Measurements from ENCODE around the gene TXNDC2. TPM values are rescaled to one million over a fixed set of nuclear protein-coding genes. Genes with fewer than 3 reads are reported as not detected.
"Not testable (repeated sequence)": the region's sequence is repeated elsewhere in the genome, so short reads cannot be mapped to it uniquely, and the experiment has no call there.

Gene TXNDC2
- total RNA-seq, 1 experiment from 2014 or later, result not detected

- H3K36me3 Mint-ChIP-seq (ENCODE audit: insufficient read depth, unreplicated experiment), result no peaks in the 10 kb centered on the region
- H3K9me3 ChIP-seq, result no peaks in the 10 kb centered on the region
- ChIA-PET CTCF (no interaction called here), POLR2A (no interaction called here)
- no peak overlapping the region for H3K27ac Mint-ChIP-seq (ENCODE audit: unreplicated experiment)
- H3K36me3 ChIP-seq (ENCODE audit: control insufficient read depth, insufficient read depth, low read length), result no peaks in the 10 kb centered on the region
- H3K9me3 Mint-ChIP-seq (ENCODE audit: unreplicated experiment), result no peaks in the 10 kb centered on the region
- no peak overlapping the region for H3K4me3 Mint-ChIP-seq (ENCODE audit: unreplicated experiment)
- no peak for TF ChIP-seq CTCF (IDR thresholded peaks at IDR 0.05; ENCODE audit: insufficient read depth in 1 of 2, low read depth in 1 of 2, low read length in 1 of 2, severe bottlenecking in 1 of 2, unreplicated experiment in 1 of 2)
- no peaks in the 10 kb centered on the region for H3K27me3 ChIP-seq (replicated peaks; ENCODE audit: control insufficient read depth, insufficient read depth, low read length)
- H3K4me1 Mint-ChIP-seq (ENCODE audit: low read depth, unreplicated experiment), result peaks cover 4% of the 10 kb centered on the region
- BruUV-seq (replicated peaks), result no TSS peak
- peaks cover under 1% of the 10 kb centered on the region; the same call in 1 of the 2 replicates for H3K4me1 ChIP-seq
- no peak overlapping the region for H3K4me3 ChIP-seq (ENCODE audit: low read depth, low read length)
- H3K27me3 Mint-ChIP-seq (ENCODE audit: insufficient read depth, unreplicated experiment), result no peaks in the 10 kb centered on the region
- no peak for DNase-seq
- intact Hi-C loops (cut with micrococcal nuclease; ENCODE audit: unreplicated experiment), result loop anchor here (5.0 kb wide), 1 partner anchor 83 kb away; no protein-coding TSS in a partner anchor
Measured at GRCh38 chr18:9910661-9911060, 24.9 kb downstream of the TXNDC2 start.

- no peak overlapping the region for H3K4me3 Mint-ChIP-seq (ENCODE audit: unreplicated experiment)
- H3K36me3 ChIP-seq (ENCODE audit: control insufficient read depth, insufficient read depth, low read length), result no peaks in the 10 kb centered on the region
- no peaks in the 10 kb centered on the region for H3K36me3 Mint-ChIP-seq (ENCODE audit: insufficient read depth, unreplicated experiment)
- no peak for DNase-seq
- no peak overlapping the region for H3K4me3 ChIP-seq (ENCODE audit: low read depth, low read length)
- no peak overlapping the region for H3K27ac Mint-ChIP-seq (ENCODE audit: unreplicated experiment)
- ChIA-PET POLR2A (no interaction called here), CTCF (no interaction called here)
- no peaks in the 10 kb centered on the region for H3K9me3 ChIP-seq
- no peaks in the 10 kb centered on the region for H3K9me3 Mint-ChIP-seq (ENCODE audit: unreplicated experiment)
- BruUV-seq (replicated peaks), result no TSS peak
- intact Hi-C loops (cut with micrococcal nuclease; ENCODE audit: unreplicated experiment), result loop anchor here (5.0 kb wide), 1 partner anchor 84 kb away; no protein-coding TSS in a partner anchor
- peaks cover 9% of the 10 kb centered on the region for H3K4me1 Mint-ChIP-seq (ENCODE audit: low read depth, unreplicated experiment)
- H3K27me3 Mint-ChIP-seq (ENCODE audit: insufficient read depth, unreplicated experiment), result no peaks in the 10 kb centered on the region
- no peak for TF ChIP-seq CTCF (IDR thresholded peaks at IDR 0.05; ENCODE audit: insufficient read depth in 1 of 2, low read depth in 1 of 2, low read length in 1 of 2, severe bottlenecking in 1 of 2, unreplicated experiment in 1 of 2)
- H3K4me1 ChIP-seq, result peaks cover 6% of the 10 kb centered on the region
- no peaks in the 10 kb centered on the region for H3K27me3 ChIP-seq (replicated peaks; ENCODE audit: control insufficient read depth, insufficient read depth, low read length)
Measured at GRCh38 chr18:9911226-9911625, 25.5 kb downstream of the TXNDC2 start.

GRCh38 chr18:9912285-9912684 lies 26.5 kb downstream of the TXNDC2 start:
- POLR2A ChIA-PET; H3K4me3 Mint-ChIP-seq (ENCODE audit: unreplicated experiment): not testable (repeated sequence)
- DNase-seq, result peak in 1 of 2 experiments; percentile 13

More at GRCh38 chr18:9912285-9912684, 26.5 kb downstream of the TXNDC2 start:
- CTCF ChIA-PET, result interaction anchor here (0.7 kb wide), 1 partner anchor 131 kb away, joined by 4 read pairs; no protein-coding TSS in a partner anchor
- not testable (repeated sequence) for H3K9me3 Mint-ChIP-seq (ENCODE audit: unreplicated experiment); H3K4me3 ChIP-seq (ENCODE audit: low read depth, low read length); H3K36me3 Mint-ChIP-seq (ENCODE audit: insufficient read depth, unreplicated experiment); H3K27me3 ChIP-seq (replicated peaks; ENCODE audit: control insufficient read depth, insufficient read depth, low read length); H3K27me3 Mint-ChIP-seq (ENCODE audit: insufficient read depth, unreplicated experiment); H3K9me3 ChIP-seq; BruUV-seq (replicated peaks); H3K27ac Mint-ChIP-seq (ENCODE audit: unreplicated experiment); H3K36me3 ChIP-seq (ENCODE audit: control insufficient read depth, insufficient read depth, low read length)
- intact Hi-C loops (cut with micrococcal nuclease; ENCODE audit: unreplicated experiment), result loop anchor here (5.0 kb wide), 1 partner anchor 85 kb away; no protein-coding TSS in a partner anchor
- peaks cover 14% of the 10 kb centered on the region for H3K4me1 ChIP-seq
- H3K4me1 Mint-ChIP-seq (ENCODE audit: low read depth, unreplicated experiment), result peaks cover 14% of the 10 kb centered on the region
